Measurements from ENCODE around the gene SP3.
A peak's percentile ranks its signal among the peaks of the same experiment; 100 is the strongest.

SP3 gene

GRCh38 chr2:173996766-173997165, 31.6 kb upstream of the SP3 start:
- DNase-seq (ENCODE audit: low read depth in 2 of 2) = no peak

GRCh38 chr2:173993459-173993858, 28.3 kb upstream of the SP3 start:
- no peak for DNase-seq (ENCODE audit: low read depth in 2 of 2)

- no peak for DNase-seq (ENCODE audit: low read depth in 2 of 2)
These were observed 26.8 kb upstream of the SP3 start for GRCh38 chr2:173991856-173992588.

- peak; percentile 70 to 72 for DNase-seq (ENCODE audit: low read depth in 2 of 2)
These were observed 26.0 kb upstream of the SP3 start for GRCh38 chr2:173990970-173991819.

GRCh38 chr2:173990245-173990644, 25.1 kb upstream of the SP3 start:
- DNase-seq (ENCODE audit: low read depth in 2 of 2) = no peak

GRCh38 chr2:173989884-173990215, 24.7 kb upstream of the SP3 start:
- DNase-seq (ENCODE audit: low read depth in 2 of 2) = no peak

- DNase-seq (ENCODE audit: low read depth in 2 of 2) = no peak
These were observed 24.1 kb upstream of the SP3 start for GRCh38 chr2:173989160-173989883.

- no peak for DNase-seq (ENCODE audit: low read depth in 2 of 2)
These were observed 21.6 kb upstream of the SP3 start for GRCh38 chr2:173986805-173987204.

GRCh38 chr2:173985605-173985992, 20.4 kb upstream of the SP3 start:
- no peak for DNase-seq (ENCODE audit: low read depth in 2 of 2)

GRCh38 chr2:173984866-173985604, 19.9 kb upstream of the SP3 start:
- DNase-seq (ENCODE audit: low read depth in 2 of 2) = no peak

GRCh38 chr2:173983391-173983871, 18.3 kb upstream of the SP3 start:
- no peak for DNase-seq (ENCODE audit: low read depth in 2 of 2)

- DNase-seq (ENCODE audit: low read depth in 2 of 2) = no peak
These were observed 17.7 kb upstream of the SP3 start for GRCh38 chr2:173982918-173983317.

- no peak for DNase-seq (ENCODE audit: low read depth in 2 of 2)
These were observed 17.1 kb upstream of the SP3 start for GRCh38 chr2:173982182-173982714.

- DNase-seq (ENCODE audit: low read depth in 2 of 2) = no peak
These were observed 16.3 kb upstream of the SP3 start for GRCh38 chr2:173981520-173981919.

GRCh38 chr2:173979751-173980351, 14.7 kb upstream of the SP3 start:
- DNase-seq (ENCODE audit: low read depth in 2 of 2) = no peak

GRCh38 chr2:173978447-173978846, 13.3 kb upstream of the SP3 start:
- DNase-seq (ENCODE audit: low read depth in 2 of 2) = no peak

GRCh38 chr2:173972636-173973035, 7.5 kb upstream of the SP3 start:
- no peak for DNase-seq (ENCODE audit: low read depth in 2 of 2)

- DNase-seq (ENCODE audit: low read depth in 2 of 2) = no peak
These were observed 7.0 kb upstream of the SP3 start for GRCh38 chr2:173972165-173972564.

GRCh38 chr2:173970516-173970924, 5.3 kb upstream of the SP3 start:
- no peak for DNase-seq (ENCODE audit: low read depth in 2 of 2)

- DNase-seq (ENCODE audit: low read depth in 2 of 2) = peak in 1 of 2 experiments; percentile 34
These were observed 4.7 kb upstream of the SP3 start for GRCh38 chr2:173969886-173970285.

- DNase-seq (ENCODE audit: low read depth in 2 of 2) = no peak
These were observed 3.4 kb upstream of the SP3 start for GRCh38 chr2:173968551-173968950.
